ENCODE results near the gene ZMIZ1.

DNA sequence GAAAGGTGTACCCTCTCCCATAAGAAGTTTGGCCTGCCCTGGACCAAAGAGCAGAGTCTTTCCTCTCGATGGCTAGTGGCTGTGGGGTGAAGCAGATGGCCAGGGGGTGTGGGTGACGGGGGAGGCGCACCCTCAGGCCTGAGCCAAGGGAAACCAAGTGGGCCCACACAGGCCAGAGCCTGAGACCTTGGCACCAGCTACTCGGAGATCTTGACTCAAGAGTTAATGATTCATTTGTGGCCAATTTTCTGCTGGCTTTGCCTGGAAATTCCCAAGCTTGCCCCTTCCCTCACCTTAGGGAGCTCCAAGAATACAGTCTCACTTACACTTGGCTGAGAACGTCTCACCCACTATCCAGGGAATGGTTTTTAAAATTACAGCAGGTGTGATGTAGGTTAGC is 42.7 kb downstream of the ZMIZ1 start:
- TF ChIP-seq, protein P1, sequence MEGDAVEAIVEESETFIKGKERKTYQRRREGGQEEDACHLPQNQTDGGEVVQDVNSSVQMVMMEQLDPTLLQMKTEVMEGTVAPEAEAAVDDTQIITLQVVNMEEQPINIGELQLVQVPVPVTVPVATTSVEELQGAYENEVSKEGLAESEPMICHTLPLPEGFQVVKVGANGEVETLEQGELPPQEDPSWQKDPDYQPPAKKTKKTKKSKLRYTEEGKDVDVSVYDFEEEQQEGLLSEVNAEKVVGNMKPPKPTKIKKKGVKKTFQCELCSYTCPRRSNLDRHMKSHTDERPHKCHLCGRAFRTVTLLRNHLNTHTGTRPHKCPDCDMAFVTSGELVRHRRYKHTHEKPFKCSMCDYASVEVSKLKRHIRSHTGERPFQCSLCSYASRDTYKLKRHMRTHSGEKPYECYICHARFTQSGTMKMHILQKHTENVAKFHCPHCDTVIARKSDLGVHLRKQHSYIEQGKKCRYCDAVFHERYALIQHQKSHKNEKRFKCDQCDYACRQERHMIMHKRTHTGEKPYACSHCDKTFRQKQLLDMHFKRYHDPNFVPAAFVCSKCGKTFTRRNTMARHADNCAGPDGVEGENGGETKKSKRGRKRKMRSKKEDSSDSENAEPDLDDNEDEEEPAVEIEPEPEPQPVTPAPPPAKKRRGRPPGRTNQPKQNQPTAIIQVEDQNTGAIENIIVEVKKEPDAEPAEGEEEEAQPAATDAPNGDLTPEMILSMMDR (IDR thresholded peaks at IDR 0.05) = no peak
- TF ChIP-seq, protein P2, sequence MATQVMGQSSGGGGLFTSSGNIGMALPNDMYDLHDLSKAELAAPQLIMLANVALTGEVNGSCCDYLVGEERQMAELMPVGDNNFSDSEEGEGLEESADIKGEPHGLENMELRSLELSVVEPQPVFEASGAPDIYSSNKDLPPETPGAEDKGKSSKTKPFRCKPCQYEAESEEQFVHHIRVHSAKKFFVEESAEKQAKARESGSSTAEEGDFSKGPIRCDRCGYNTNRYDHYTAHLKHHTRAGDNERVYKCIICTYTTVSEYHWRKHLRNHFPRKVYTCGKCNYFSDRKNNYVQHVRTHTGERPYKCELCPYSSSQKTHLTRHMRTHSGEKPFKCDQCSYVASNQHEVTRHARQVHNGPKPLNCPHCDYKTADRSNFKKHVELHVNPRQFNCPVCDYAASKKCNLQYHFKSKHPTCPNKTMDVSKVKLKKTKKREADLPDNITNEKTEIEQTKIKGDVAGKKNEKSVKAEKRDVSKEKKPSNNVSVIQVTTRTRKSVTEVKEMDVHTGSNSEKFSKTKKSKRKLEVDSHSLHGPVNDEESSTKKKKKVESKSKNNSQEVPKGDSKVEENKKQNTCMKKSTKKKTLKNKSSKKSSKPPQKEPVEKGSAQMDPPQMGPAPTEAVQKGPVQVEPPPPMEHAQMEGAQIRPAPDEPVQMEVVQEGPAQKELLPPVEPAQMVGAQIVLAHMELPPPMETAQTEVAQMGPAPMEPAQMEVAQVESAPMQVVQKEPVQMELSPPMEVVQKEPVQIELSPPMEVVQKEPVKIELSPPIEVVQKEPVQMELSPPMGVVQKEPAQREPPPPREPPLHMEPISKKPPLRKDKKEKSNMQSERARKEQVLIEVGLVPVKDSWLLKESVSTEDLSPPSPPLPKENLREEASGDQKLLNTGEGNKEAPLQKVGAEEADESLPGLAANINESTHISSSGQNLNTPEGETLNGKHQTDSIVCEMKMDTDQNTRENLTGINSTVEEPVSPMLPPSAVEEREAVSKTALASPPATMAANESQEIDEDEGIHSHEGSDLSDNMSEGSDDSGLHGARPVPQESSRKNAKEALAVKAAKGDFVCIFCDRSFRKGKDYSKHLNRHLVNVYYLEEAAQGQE (IDR thresholded peaks at IDR 0.05; ENCODE audit: insufficient read depth in 1 of 2, low read depth in 2 of 2, low read length in 1 of 2) = no peak
- no peak for TF ChIP-seq POLR2AphosphoS5 (IDR thresholded peaks at IDR 0.05; ENCODE audit: low read depth, low read length)
